Lower leg skin (tissue), 4 donors: ENCODE data around the gene OR14I1. TPM values are rescaled to one million over a fixed set of nuclear protein-coding genes. Genes with fewer than 3 reads are reported as not detected.

Experiments used
- DNase-seq, 2 donors: peaks; one replicate each; pipeline ENCODE4 v3.0.0-alpha.2; 2019; ENCODE audit warnings: low spot score in 2 of 2
- H3K4me3 ChIP-seq: fragments of 200-600 bp; sonication (generic); 2 replicates; pipeline ENCODE4 v1.5.1; 2017; ENCODE audit warnings: mild to moderate bottlenecking, low read depth; ENCODE audit not compliant: poor library complexity, severe bottlenecking
- POLR2A ChIP-seq, 2 donors: fragments of 450-650 bp; IDR thresholded peaks; one replicate each; pipeline ENCODE4 v1.6.1; 2016 to 2017; ENCODE audit warnings: antibody characterized with exemption in 2 of 2, mild to moderate bottlenecking in 1 of 2, moderate library complexity in 1 of 2
- WGBS, 2 donors: methylation state at CpG; one replicate each; pipeline ENCODE4 v1.1.5; 2018; 5-methylcytosine and 5-hydroxymethylcytosine counted together
- intact Hi-C: fragments of 100-400 bp; cut with DNase I; formaldehyde crosslinking; loops from one replicate; pipeline ENCODE4 v1.15.0; 2023; ENCODE audit warnings: low total_unique reads
- total RNA-seq, 4 donors: library from RNA; depleted of rRNA; stranded (reverse); fragments of >200 nt; gene quantifications; one replicate each; pipeline ENCODE4 v1.1.0, GENCODE V29; 2016
- TF ChIP-seq, protein P1 (sequence below), 3 donors: fragments of 450-650 bp; IDR thresholded peaks; one replicate each; pipeline ENCODE4 v1.5.1; 2016; ENCODE audit warnings: antibody characterized with exemption in 3 of 3, mild to moderate bottlenecking in 3 of 3, moderate library complexity in 2 of 3

The OR14I1 gene
- total RNA-seq, 4 donors from 2014 or later, result not detected

GRCh38 chr1:248739572-248740205 lies 37.1 kb upstream of the OR14I1 start:
- intact Hi-C loops, result no loop called here
- WGBS, 2 donors, result 72 to 84% methylated on average over 16 of the region's 16 CpGs
- TF ChIP-seq POLR2A (IDR thresholded peaks at IDR 0.05), result no peak
- TF ChIP-seq, protein P1, sequence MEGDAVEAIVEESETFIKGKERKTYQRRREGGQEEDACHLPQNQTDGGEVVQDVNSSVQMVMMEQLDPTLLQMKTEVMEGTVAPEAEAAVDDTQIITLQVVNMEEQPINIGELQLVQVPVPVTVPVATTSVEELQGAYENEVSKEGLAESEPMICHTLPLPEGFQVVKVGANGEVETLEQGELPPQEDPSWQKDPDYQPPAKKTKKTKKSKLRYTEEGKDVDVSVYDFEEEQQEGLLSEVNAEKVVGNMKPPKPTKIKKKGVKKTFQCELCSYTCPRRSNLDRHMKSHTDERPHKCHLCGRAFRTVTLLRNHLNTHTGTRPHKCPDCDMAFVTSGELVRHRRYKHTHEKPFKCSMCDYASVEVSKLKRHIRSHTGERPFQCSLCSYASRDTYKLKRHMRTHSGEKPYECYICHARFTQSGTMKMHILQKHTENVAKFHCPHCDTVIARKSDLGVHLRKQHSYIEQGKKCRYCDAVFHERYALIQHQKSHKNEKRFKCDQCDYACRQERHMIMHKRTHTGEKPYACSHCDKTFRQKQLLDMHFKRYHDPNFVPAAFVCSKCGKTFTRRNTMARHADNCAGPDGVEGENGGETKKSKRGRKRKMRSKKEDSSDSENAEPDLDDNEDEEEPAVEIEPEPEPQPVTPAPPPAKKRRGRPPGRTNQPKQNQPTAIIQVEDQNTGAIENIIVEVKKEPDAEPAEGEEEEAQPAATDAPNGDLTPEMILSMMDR (IDR thresholded peaks at IDR 0.05), result no peak
- no peak overlapping the region for H3K4me3 ChIP-seq
- DNase-seq, result no peak

DNA sequence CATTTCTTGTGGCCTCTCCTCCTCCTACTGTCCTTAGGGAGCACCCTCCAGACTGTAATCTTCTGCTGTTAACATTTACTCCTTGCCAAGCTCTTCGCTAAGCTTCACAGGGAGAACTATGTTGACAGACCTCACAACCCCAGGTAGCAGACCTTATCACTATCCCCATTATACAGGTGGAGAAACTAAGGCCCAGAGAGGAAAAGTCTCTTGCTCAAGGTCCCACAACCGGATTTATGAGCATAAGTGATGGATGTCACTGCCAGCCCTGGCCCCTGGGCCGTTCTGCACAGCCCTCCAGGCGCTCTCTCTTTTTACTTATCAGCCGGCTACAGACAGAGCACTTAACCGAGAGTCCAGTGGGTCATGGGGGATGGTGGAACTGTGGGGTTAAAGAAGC lies 34.9 kb upstream of the OR14I1 start:
- TF ChIP-seq, protein P1 (IDR thresholded peaks at IDR 0.05), result no peak
- no peak for TF ChIP-seq POLR2A (IDR thresholded peaks at IDR 0.05)
- H3K4me3 ChIP-seq, result no peak overlapping the region
- intact Hi-C loops, result no loop called here
- DNase-seq, result no peak
- WGBS, 2 donors, result 68 to 80% methylated on average over 6 of the region's 6 CpGs

DNA sequence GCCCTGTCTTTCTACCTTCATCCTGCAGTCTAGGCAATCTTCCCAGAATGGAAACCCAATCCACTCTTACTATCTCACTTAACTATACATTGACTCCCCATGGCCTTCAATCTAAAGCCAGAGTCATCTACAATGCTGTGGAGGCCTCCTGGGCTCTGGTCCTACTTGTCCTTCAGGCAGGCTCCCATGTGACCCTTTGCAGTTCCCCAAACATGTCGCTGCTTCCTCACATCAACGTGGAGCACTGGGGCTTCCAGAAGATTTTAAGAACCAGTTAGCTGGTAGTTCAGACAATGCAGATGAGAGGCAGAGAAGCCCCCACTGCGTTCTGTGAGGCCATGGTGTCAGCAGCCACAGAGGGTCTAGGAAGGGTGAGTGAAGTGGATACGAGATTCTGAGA lies 34.4 kb upstream of the OR14I1 start:
- no peak for DNase-seq
- intact Hi-C loops, result no loop called here
- TF ChIP-seq, protein P1 (IDR thresholded peaks at IDR 0.05), result no peak
- no peak for TF ChIP-seq POLR2A (IDR thresholded peaks at IDR 0.05)
- 66 to 69% methylated on average over 4 of the region's 4 CpGs for WGBS, 2 donors
- H3K4me3 ChIP-seq, result no peak overlapping the region

GRCh38 chr1:248733566-248733965 lies 31.0 kb upstream of the OR14I1 start:
- no peak overlapping the region for H3K4me3 ChIP-seq
- intact Hi-C loops, result no loop called here
- TF ChIP-seq, protein P1 (IDR thresholded peaks at IDR 0.05), result no peak
- TF ChIP-seq POLR2A (IDR thresholded peaks at IDR 0.05), result no peak
- DNase-seq, result no peak
- WGBS, 2 donors, result 87% methylated on average over 5 of the region's 5 CpGs

GRCh38 chr1:248730507-248731335 lies 28.2 kb upstream of the OR14I1 start:
- TF ChIP-seq, protein P1 (IDR thresholded peaks at IDR 0.05), result no peak
- no peak for TF ChIP-seq POLR2A (IDR thresholded peaks at IDR 0.05)
- intact Hi-C loops, result no loop called here
- no peak overlapping the region for H3K4me3 ChIP-seq
- 71 to 75% methylated on average over 13 of the region's 13 CpGs for WGBS, 2 donors
- DNase-seq, result no peak
